Measurements from ENCODE around the gene HYAL3. TPM values are rescaled to one million over a fixed set of nuclear protein-coding genes. Genes with fewer than 3 reads are reported as not detected.
A peak's percentile ranks its signal among the peaks of the same experiment; 100 is the strongest.
"Not testable (repeated sequence)": the region's sequence is repeated elsewhere in the genome, so short reads cannot be mapped to it uniquely, and the experiment has no call there.

The HYAL3 gene
- total RNA-seq, 2 donors from 2014 or later: 2.6 to 3.3 TPM

- Mint-ChIP-seq H3K4me1 (peaks cover 11% of the 10 kb centered on the region), H3K4me3 (no peak overlapping the region)
- H3K9ac ChIP-seq (ENCODE audit: extremely low read depth, low read length, poor library complexity, severe bottlenecking): no peak overlapping the region
Observed at GRCh38 chr3:50288387-50289007, 10.7 kb downstream of the HYAL3 start.

GRCh38 chr3:50287262-50287661 is 11.9 kb downstream of the HYAL3 start:
- Mint-ChIP-seq H3K9me3 (no peaks in the 10 kb centered on the region), H3K4me1 (peaks cover 5% of the 10 kb centered on the region), H3K27me3 (ENCODE audit: insufficient read depth) (peaks cover 1% of the 10 kb centered on the region), H3K36me3 (ENCODE audit: low read depth) (peaks cover 30% of the 10 kb centered on the region), H3K27ac (no peak overlapping the region), H3K4me3 (no peak overlapping the region)
- H3K36me3 ChIP-seq (ENCODE audit: control insufficient read depth, insufficient read depth, low read length): peaks cover 29% of the 10 kb centered on the region
- no peak overlapping the region for H3K9ac ChIP-seq (ENCODE audit: extremely low read depth, low read length, poor library complexity, severe bottlenecking)
- WGBS, 2 experiments (ENCODE audit: insufficient coverage in 1 of 2, insufficient read length in 1 of 2): 86 to 98% methylated on average over 1 of the region's 1 CpG
- no peaks in the 10 kb centered on the region for H3K27me3 ChIP-seq (ENCODE audit: control insufficient read depth, insufficient read depth, low read length, poor library complexity, severe bottlenecking)
- H3K27ac ChIP-seq (ENCODE audit: low read depth, low read length): no peak overlapping the region
- H3K4me1 ChIP-seq (ENCODE audit: control insufficient read depth, insufficient read depth, low read length): no peaks in the 10 kb centered on the region
- no peak for DNase-seq
- TF ChIP-seq, protein P1, sequence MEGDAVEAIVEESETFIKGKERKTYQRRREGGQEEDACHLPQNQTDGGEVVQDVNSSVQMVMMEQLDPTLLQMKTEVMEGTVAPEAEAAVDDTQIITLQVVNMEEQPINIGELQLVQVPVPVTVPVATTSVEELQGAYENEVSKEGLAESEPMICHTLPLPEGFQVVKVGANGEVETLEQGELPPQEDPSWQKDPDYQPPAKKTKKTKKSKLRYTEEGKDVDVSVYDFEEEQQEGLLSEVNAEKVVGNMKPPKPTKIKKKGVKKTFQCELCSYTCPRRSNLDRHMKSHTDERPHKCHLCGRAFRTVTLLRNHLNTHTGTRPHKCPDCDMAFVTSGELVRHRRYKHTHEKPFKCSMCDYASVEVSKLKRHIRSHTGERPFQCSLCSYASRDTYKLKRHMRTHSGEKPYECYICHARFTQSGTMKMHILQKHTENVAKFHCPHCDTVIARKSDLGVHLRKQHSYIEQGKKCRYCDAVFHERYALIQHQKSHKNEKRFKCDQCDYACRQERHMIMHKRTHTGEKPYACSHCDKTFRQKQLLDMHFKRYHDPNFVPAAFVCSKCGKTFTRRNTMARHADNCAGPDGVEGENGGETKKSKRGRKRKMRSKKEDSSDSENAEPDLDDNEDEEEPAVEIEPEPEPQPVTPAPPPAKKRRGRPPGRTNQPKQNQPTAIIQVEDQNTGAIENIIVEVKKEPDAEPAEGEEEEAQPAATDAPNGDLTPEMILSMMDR (conservative IDR thresholded peaks at IDR 0.05): no peak
- no peaks in the 10 kb centered on the region for H3K9me3 ChIP-seq (ENCODE audit: control insufficient read depth, low read length)
- H3K4me3 ChIP-seq (ENCODE audit: low read length): no peak overlapping the region

More at GRCh38 chr3:50288387-50289007, 10.7 kb downstream of the HYAL3 start:
- H3K27me3 ChIP-seq (ENCODE audit: control insufficient read depth, insufficient read depth, low read length, poor library complexity, severe bottlenecking): no peaks in the 10 kb centered on the region
- Mint-ChIP-seq H3K27me3 (ENCODE audit: insufficient read depth) (no peaks in the 10 kb centered on the region), H3K9me3 (no peaks in the 10 kb centered on the region), H3K27ac (no peak overlapping the region), H3K36me3 (ENCODE audit: low read depth) (peaks cover 30% of the 10 kb centered on the region)
- H3K4me3 ChIP-seq (ENCODE audit: low read length): no peak overlapping the region
- TF ChIP-seq, protein P1 (conservative IDR thresholded peaks at IDR 0.05): no peak
- H3K27ac ChIP-seq (ENCODE audit: low read depth, low read length): no peak overlapping the region
- peak; percentile 33 for DNase-seq
- 95 to 98% methylated on average over 23 of the region's 23 CpGs for WGBS, 2 experiments (ENCODE audit: insufficient coverage in 1 of 2, insufficient read length in 1 of 2)
- no peaks in the 10 kb centered on the region for H3K9me3 ChIP-seq (ENCODE audit: control insufficient read depth, low read length)
- no peaks in the 10 kb centered on the region for H3K4me1 ChIP-seq (ENCODE audit: control insufficient read depth, insufficient read depth, low read length)
- H3K36me3 ChIP-seq (ENCODE audit: control insufficient read depth, insufficient read depth, low read length): peaks cover 29% of the 10 kb centered on the region

DNA sequence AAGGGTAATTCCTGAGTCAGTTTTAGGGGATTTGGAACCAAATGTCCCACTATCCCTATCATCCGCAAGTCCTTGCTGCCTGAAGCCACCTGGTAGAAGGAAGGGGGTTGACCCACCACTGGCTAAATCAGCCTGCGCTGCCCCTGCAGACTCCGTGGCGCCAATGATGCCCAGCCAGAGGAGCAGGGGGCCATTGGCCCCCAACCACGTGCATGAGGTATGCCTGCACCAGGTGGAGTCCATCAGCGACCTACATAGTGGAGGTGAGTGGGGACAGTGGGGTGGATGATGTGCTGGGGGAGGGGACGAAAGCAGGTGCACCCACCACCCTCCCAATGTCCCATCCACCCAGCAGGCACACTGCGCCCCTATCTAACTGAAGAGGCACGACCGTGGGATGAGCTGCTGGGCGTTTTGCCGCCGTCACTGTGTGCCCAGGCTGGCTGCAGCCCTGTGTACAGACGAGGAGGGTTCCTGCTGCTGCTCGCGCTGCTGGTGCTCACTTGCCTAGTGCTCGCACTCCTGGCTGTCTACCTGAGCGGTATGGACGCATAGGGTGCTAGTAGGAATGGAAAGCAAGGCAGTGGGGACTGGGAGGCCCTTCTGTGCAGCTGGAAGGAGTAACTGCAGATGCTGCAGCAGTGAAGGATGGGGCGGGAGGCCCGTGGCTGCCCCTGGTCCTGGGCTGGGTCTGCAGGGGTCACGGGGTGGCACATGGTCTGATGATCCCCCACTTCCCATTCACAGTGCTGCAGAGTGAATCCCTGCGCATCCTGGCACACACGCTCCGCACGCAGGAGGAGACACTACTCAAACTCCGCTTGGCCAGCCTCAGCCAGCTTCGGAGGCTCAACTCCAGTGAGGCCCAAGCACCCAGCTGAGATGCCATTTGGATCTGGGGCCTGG is 12.6 kb downstream of the HYAL3 start:
- no peaks in the 10 kb centered on the region for H3K4me1 ChIP-seq (ENCODE audit: control insufficient read depth, insufficient read depth, low read length)
- WGBS, 2 experiments (ENCODE audit: insufficient coverage in 1 of 2, insufficient read length in 1 of 2): 95 to 100% methylated on average over 12 to 27 of the region's 28 CpGs

GRCh38 chr3:50284121-50284520 is 15.1 kb downstream of the HYAL3 start:
- not testable (repeated sequence) for H3K27me3 Mint-ChIP-seq (ENCODE audit: insufficient read depth); H3K27ac ChIP-seq (ENCODE audit: low read depth, low read length); H3K4me1 Mint-ChIP-seq; H3K4me3 Mint-ChIP-seq; H3K27me3 ChIP-seq (ENCODE audit: control insufficient read depth, insufficient read depth, low read length, poor library complexity, severe bottlenecking); H3K9me3 ChIP-seq (ENCODE audit: control insufficient read depth, low read length); DNase-seq; H3K9ac ChIP-seq (ENCODE audit: extremely low read depth, low read length, poor library complexity, severe bottlenecking); H3K4me3 ChIP-seq (ENCODE audit: low read length); H3K9me3 Mint-ChIP-seq; H3K4me1 ChIP-seq (ENCODE audit: control insufficient read depth, insufficient read depth, low read length); H3K27ac Mint-ChIP-seq
- 94 to 97% methylated on average over 2 to 5 of the region's 6 CpGs for WGBS, 2 experiments (ENCODE audit: insufficient coverage in 1 of 2, insufficient read length in 1 of 2)
- peaks cover 14% of the 10 kb centered on the region for H3K36me3 Mint-ChIP-seq (ENCODE audit: low read depth)
- H3K36me3 ChIP-seq (ENCODE audit: control insufficient read depth, insufficient read depth, low read length): peaks cover 20% of the 10 kb centered on the region

More for the DNA sequence above, 12.6 kb downstream of the HYAL3 start:
- peaks cover 4% of the 10 kb centered on the region for H3K27me3 Mint-ChIP-seq (ENCODE audit: insufficient read depth)
- H3K27ac Mint-ChIP-seq: no peak overlapping the region
- H3K36me3 Mint-ChIP-seq (ENCODE audit: low read depth): peaks cover 30% of the 10 kb centered on the region
- TF ChIP-seq, protein P1 (conservative IDR thresholded peaks at IDR 0.05): no peak
- H3K27ac ChIP-seq (ENCODE audit: low read depth, low read length): no peak overlapping the region
- peak; percentile 36 for DNase-seq
- no peak overlapping the region for H3K9ac ChIP-seq (ENCODE audit: extremely low read depth, low read length, poor library complexity, severe bottlenecking)
- no peak overlapping the region for H3K4me3 Mint-ChIP-seq
- no peaks in the 10 kb centered on the region for H3K9me3 ChIP-seq (ENCODE audit: control insufficient read depth, low read length)
- no peaks in the 10 kb centered on the region for H3K27me3 ChIP-seq (ENCODE audit: control insufficient read depth, insufficient read depth, low read length, poor library complexity, severe bottlenecking)
- no peaks in the 10 kb centered on the region for H3K9me3 Mint-ChIP-seq
- H3K4me3 ChIP-seq (ENCODE audit: low read length): no peak overlapping the region
- peaks cover 5% of the 10 kb centered on the region for H3K4me1 Mint-ChIP-seq
- peaks cover 29% of the 10 kb centered on the region for H3K36me3 ChIP-seq (ENCODE audit: control insufficient read depth, insufficient read depth, low read length)

Measured in endodermal cell (in vitro differentiated cells).